HepG2 (cell line): Measurements from ENCODE around the gene MAN1A1. TPM values are rescaled to one million over a fixed set of nuclear protein-coding genes. Genes with fewer than 3 reads are reported as not detected.

Experiments used
- ATF7 ChIP-seq, 2 experiments: fragments of 450-650 bp in 1 of 2; sonication (generic) in 1 of 2; formaldehyde crosslinking in 1 of 2; IDR thresholded peaks; 2 replicates each; pipeline versions ENCODE4 v1.4.0 to v1.6.1; 2016 to 2020; ENCODE audit warnings: antibody characterized with exemption in 1 of 2, mild to moderate bottlenecking in 1 of 2, missing genetic modification reagents in 1 of 2
- ELF1 ChIP-seq: sonication (generic); formaldehyde crosslinking; IDR thresholded peaks from 2 replicates; pipeline ENCODE4 v1.4.0; 2020; ENCODE audit warnings: missing genetic modification reagents
- ETV6 ChIP-seq: sonication (generic); formaldehyde crosslinking; conservative IDR thresholded peaks from 2 replicates; pipeline ENCODE4 v1.4.0; 2020; ENCODE audit warnings: missing genetic modification reagents
- GPN1 ChIP-seq: sonication (generic); formaldehyde crosslinking; IDR thresholded peaks from 2 replicates; pipeline ENCODE4 v1.5.1; 2020; ENCODE audit warnings: missing genetic modification reagents, borderline replicate concordance
- PAF1 ChIP-seq: IDR thresholded peaks from 2 replicates; pipeline ENCODE4 v1.6.1; 2016; ENCODE audit warnings: missing genetic modification reagents, missing compliant biosample characterization
- SATB2 ChIP-seq: sonication (generic); formaldehyde crosslinking; IDR thresholded peaks from 2 replicates; pipeline ENCODE4 v1.5.0; 2020; ENCODE audit warnings: missing genetic modification reagents
- TEAD3 ChIP-seq: optimal IDR thresholded peaks from 2 replicates; pipeline ENCODE3; 2016; ENCODE audit warnings: borderline replicate concordance
- TFAP4 ChIP-seq: sonication (generic); IDR thresholded peaks from 2 replicates; pipeline ENCODE4 v1.6.1; 2016; ENCODE audit warnings: low read depth, borderline replicate concordance
- TRAFD1 ChIP-seq: sonication (generic); formaldehyde crosslinking; IDR thresholded peaks from 2 replicates; pipeline ENCODE4 v1.5.1; 2020; ENCODE audit warnings: missing genetic modification reagents, mild to moderate bottlenecking, borderline replicate concordance
- ZFP36 ChIP-seq: fragments of 150-350 bp; IDR thresholded peaks from 2 replicates; pipeline ENCODE4 v1.6.1; 2018; ENCODE audit warnings: borderline replicate concordance, low read length, low read depth; ENCODE audit not compliant: partially characterized antibody
- ZNF232 ChIP-seq: sonication (generic); formaldehyde crosslinking; IDR thresholded peaks from 2 replicates; pipeline ENCODE4 v1.4.0; 2020; ENCODE audit warnings: missing genetic modification reagents, borderline replicate concordance
- ZNF317 ChIP-seq: sonication (generic); formaldehyde crosslinking; IDR thresholded peaks from 2 replicates; pipeline ENCODE4 v1.5.0; 2020; ENCODE audit warnings: mild to moderate bottlenecking, missing genetic modification reagents
- ZNF451 ChIP-seq: sonication (generic); formaldehyde crosslinking; IDR thresholded peaks from 2 replicates; pipeline ENCODE4 v1.5.0; 2020; ENCODE audit warnings: mild to moderate bottlenecking, missing genetic modification reagents
- ZNF556 ChIP-seq: sonication (generic); formaldehyde crosslinking; IDR thresholded peaks from 2 replicates; pipeline ENCODE4 v1.4.0; 2020; ENCODE audit warnings: mild to moderate bottlenecking, missing genetic modification reagents, borderline replicate concordance
- ZNF772 ChIP-seq: sonication (generic); formaldehyde crosslinking; IDR thresholded peaks from 2 replicates; pipeline ENCODE4 v1.5.0; 2020; ENCODE audit warnings: mild to moderate bottlenecking, missing genetic modification reagents
- polyA plus RNA-seq, 8 experiments: library from polyadenylated mRNA; depleted of rRNA in 3 of 8; stranded (reverse) in 7 of 8; unstranded in 1 of 8; fragments of >200 nt; fragmentation: Illumina TruSeq in 4 of 8; extraction: Trizol in 4 of 8; gene quantifications; 2 replicates each; pipeline versions ENCODE4 v1.2.1 to v1.2.3, GENCODE V29; 2011 to 2016; ENCODE audit warnings: low read depth in 4 of 8, missing spikeins in 1 of 8, mixed read lengths in 1 of 8; ENCODE audit not compliant: insufficient read depth in 1 of 8
- total RNA-seq, 5 experiments: library from RNA; depleted of rRNA; stranded (reverse); fragments of >200 nt; fragmentation: Illumina TruSeq; extraction: Trizol; gene quantifications; 2 replicates each; pipeline ENCODE4 v1.2.3, GENCODE V29; 2016; ENCODE audit warnings: low read depth in 1 of 5
- TF ChIP-seq, protein P1 (sequence below): sonication (generic); formaldehyde crosslinking; IDR thresholded peaks from one replicate; pipeline ENCODE4 v1.5.1; 2020; ENCODE audit warnings: mild to moderate bottlenecking, missing genetic modification reagents; ENCODE audit errors: not compliant biosample characterization
- TF ChIP-seq, protein P2 (sequence below): sonication (generic); formaldehyde crosslinking; IDR thresholded peaks from 2 replicates; pipeline ENCODE4 v1.5.0; 2020; ENCODE audit warnings: missing genetic modification reagents

The MAN1A1 gene
- total and polyA plus RNA-seq, 2 of the 13 experiments (the other 11 are each of a cell fraction or from before 2014, with no cell fraction given) = 156 to 236 TPM

- TF ChIP-seq, protein P1, sequence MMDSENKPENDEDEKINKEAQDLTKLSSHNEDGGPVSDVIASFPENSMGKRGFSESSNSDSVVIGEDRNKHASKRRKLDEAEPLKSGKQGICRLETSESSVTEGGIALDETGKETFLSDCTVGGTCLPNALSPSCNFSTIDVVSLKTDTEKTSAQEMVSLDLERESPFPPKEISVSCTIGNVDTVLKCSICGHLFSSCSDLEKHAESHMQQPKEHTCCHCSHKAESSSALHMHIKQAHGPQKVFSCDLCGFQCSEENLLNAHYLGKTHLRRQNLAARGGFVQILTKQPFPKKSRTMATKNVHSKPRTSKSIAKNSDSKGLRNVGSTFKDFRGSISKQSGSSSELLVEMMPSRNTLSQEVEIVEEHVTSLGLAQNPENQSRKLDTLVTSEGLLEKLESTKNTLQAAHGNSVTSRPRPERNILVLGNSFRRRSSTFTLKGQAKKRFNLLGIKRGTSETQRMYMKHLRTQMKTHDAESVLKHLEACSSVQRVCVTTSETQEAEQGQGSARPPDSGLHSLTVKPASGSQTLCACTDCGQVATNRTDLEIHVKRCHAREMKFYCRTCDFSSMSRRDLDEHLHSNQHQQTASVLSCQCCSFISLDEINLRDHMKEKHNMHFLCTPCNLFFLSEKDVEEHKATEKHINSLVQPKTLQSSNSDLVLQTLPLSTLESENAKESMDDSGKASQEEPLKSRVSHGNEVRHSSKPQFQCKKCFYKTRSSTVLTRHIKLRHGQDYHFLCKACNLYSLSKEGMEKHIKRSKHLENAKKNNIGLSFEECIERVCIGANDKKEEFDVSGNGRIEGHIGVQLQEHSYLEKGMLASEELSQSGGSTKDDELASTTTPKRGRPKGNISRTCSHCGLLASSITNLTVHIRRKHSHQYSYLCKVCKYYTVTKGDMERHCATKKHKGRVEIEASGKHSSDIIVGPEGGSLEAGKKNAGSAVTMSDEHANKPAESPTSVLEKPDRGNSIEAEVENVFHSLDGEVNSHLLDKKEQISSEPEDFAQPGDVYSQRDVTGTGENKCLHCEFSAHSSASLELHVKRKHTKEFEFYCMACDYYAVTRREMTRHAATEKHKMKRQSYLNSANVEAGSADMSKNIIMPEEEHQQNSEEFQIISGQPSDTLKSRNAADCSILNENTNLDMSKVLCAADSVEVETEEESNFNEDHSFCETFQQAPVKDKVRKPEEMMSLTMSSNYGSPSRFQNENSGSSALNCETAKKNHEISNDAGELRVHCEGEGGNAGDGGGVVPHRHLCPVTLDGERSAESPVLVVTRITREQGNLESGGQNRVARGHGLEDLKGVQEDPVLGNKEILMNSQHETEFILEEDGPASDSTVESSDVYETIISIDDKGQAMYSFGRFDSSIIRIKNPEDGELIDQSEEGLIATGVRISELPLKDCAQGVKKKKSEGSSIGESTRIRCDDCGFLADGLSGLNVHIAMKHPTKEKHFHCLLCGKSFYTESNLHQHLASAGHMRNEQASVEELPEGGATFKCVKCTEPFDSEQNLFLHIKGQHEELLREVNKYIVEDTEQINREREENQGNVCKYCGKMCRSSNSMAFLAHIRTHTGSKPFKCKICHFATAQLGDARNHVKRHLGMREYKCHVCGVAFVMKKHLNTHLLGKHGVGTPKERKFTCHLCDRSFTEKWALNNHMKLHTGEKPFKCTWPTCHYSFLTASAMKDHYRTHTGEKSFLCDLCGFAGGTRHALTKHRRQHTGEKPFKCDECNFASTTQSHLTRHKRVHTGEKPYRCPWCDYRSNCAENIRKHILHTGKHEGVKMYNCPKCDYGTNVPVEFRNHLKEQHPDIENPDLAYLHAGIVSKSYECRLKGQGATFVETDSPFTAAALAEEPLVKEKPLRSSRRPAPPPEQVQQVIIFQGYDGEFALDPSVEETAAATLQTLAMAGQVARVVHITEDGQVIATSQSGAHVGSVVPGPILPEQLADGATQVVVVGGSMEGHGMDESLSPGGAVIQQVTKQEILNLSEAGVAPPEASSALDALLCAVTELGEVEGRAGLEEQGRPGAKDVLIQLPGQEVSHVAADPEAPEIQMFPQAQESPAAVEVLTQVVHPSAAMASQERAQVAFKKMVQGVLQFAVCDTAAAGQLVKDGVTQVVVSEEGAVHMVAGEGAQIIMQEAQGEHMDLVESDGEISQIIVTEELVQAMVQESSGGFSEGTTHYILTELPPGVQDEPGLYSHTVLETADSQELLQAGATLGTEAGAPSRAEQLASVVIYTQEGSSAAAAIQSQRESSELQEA (CRISPR knock-in tag) = no peak
- peak; percentile 51 for TF ChIP-seq TEAD3 (CRISPR knock-in tag)
- no peak for TF ChIP-seq ZNF556 (CRISPR knock-in tag)
- no peak for TF ChIP-seq ZNF232 (CRISPR knock-in tag)
- peak; percentile 49; the same call in 1 of the 2 replicates for TF ChIP-seq TFAP4
- TF ChIP-seq ZFP36 = no peak
- no peak for TF ChIP-seq ZNF772
- TF ChIP-seq ZNF451 (CRISPR knock-in tag) = no peak
- no peak for TF ChIP-seq PAF1 (CRISPR knock-in tag)
- TF ChIP-seq, protein P2, sequence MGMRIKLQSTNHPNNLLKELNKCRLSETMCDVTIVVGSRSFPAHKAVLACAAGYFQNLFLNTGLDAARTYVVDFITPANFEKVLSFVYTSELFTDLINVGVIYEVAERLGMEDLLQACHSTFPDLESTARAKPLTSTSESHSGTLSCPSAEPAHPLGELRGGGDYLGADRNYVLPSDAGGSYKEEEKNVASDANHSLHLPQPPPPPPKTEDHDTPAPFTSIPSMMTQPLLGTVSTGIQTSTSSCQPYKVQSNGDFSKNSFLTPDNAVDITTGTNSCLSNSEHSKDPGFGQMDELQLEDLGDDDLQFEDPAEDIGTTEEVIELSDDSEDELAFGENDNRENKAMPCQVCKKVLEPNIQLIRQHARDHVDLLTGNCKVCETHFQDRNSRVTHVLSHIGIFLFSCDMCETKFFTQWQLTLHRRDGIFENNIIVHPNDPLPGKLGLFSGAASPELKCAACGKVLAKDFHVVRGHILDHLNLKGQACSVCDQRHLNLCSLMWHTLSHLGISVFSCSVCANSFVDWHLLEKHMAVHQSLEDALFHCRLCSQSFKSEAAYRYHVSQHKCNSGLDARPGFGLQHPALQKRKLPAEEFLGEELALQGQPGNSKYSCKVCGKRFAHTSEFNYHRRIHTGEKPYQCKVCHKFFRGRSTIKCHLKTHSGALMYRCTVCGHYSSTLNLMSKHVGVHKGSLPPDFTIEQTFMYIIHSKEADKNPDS = no peak
- TF ChIP-seq ATF7 (IDR thresholded peaks at IDR 0.05) = no peak
- no peak for TF ChIP-seq ATF7 (CRISPR knock-in tag; IDR thresholded peaks at IDR 0.05)
- TF ChIP-seq ZNF317 (CRISPR knock-in tag) = 0 out of 2 replicates have a peak, but pooled peaks have one; percentile 25
- no peak for TF ChIP-seq GPN1 (CRISPR knock-in tag)
- no peak for TF ChIP-seq ETV6 (CRISPR knock-in tag)
- peak; percentile 47; the same call in 1 of the 2 replicates for TF ChIP-seq SATB2 (CRISPR knock-in tag)
- TF ChIP-seq TRAFD1 (CRISPR knock-in tag) = no peak
- TF ChIP-seq ELF1 (CRISPR knock-in tag) = no peak
Measured at GRCh38 chr6:119170447-119171087, 179.0 kb downstream of the MAN1A1 start (continued).
